Astrocyte of the spinal cord (primary cell): ENCODE results near the gene KCNS1.
"Not testable (repeated sequence)": the region's sequence is repeated elsewhere in the genome, so short reads cannot be mapped to it uniquely, and the experiment has no call there.

ENCODE experiments used
- DNase-seq: peaks from one replicate; pipeline ENCODE4 v3.0.0; 2011; ENCODE audit warnings: low read depth, low spot score
- H3K4me3 ChIP-seq: 2 replicates; pipeline ENCODE4 v1.5.1; 2011; ENCODE audit warnings: low read depth, mild to moderate bottlenecking, low read length, moderate library complexity
- in situ Hi-C: cut with HindIII; loops from 2 replicates; pipeline ENCODE4 v1.10.0; 2017; ENCODE audit warnings: low sequenced_read_pairs
- TF ChIP-seq, protein P1 (sequence below): IDR thresholded peaks from 2 replicates; pipeline ENCODE4 v1.5.1; 2012; ENCODE audit warnings: low read depth, mild to moderate bottlenecking, low read length, inconsistent platforms

Gene KCNS1, protein sequence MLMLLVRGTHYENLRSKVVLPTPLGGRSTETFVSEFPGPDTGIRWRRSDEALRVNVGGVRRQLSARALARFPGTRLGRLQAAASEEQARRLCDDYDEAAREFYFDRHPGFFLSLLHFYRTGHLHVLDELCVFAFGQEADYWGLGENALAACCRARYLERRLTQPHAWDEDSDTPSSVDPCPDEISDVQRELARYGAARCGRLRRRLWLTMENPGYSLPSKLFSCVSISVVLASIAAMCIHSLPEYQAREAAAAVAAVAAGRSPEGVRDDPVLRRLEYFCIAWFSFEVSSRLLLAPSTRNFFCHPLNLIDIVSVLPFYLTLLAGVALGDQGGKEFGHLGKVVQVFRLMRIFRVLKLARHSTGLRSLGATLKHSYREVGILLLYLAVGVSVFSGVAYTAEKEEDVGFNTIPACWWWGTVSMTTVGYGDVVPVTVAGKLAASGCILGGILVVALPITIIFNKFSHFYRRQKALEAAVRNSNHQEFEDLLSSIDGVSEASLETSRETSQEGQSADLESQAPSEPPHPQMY

DNA sequence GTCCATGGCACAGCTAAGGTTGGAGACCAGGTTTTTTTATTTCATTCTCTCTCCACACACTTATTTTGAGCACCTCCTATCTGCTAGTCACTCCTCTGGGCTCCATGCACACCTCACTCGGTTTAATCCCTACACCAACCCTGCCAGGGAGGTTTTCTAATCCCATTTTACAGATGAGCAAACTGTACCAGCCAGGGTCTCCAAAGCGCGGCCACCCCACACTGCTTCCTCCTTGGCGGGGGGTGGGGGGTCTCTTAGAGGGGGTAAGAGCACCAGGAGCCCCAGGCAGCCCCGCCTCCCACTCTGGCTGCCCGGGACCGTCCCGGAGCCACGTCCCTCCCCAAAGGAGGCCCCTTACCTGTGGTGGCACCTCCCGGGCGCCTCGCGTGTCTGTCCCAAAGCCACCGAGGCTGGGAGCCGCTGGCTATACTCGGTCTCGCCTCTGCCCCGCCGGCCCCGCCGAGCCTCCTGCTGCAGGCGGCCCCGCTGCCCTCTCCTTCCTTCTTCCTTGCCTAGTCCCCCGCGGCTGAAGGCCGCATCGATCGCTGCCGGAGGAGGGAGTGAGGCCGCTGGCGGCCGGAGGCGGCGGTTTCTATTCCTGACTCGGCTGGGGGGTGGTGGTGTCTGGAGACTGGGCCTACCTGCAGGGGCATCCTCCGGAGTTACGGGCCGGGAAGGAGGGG lies at the start of gene KCNS1:
TSS of gene KCNS1 (minus strand) at position 565 of the 683 bp plus-strand sequence. CDS start 1,891 bp downstream, outside the sequence.
- peak; percentile 15 for DNase-seq
- H3K4me3 ChIP-seq, result no peak within 1 kb of the TSS
- TF ChIP-seq, protein P1, sequence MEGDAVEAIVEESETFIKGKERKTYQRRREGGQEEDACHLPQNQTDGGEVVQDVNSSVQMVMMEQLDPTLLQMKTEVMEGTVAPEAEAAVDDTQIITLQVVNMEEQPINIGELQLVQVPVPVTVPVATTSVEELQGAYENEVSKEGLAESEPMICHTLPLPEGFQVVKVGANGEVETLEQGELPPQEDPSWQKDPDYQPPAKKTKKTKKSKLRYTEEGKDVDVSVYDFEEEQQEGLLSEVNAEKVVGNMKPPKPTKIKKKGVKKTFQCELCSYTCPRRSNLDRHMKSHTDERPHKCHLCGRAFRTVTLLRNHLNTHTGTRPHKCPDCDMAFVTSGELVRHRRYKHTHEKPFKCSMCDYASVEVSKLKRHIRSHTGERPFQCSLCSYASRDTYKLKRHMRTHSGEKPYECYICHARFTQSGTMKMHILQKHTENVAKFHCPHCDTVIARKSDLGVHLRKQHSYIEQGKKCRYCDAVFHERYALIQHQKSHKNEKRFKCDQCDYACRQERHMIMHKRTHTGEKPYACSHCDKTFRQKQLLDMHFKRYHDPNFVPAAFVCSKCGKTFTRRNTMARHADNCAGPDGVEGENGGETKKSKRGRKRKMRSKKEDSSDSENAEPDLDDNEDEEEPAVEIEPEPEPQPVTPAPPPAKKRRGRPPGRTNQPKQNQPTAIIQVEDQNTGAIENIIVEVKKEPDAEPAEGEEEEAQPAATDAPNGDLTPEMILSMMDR, result peak; percentile 9
- in situ Hi-C loops, result no loop called here

DNA sequence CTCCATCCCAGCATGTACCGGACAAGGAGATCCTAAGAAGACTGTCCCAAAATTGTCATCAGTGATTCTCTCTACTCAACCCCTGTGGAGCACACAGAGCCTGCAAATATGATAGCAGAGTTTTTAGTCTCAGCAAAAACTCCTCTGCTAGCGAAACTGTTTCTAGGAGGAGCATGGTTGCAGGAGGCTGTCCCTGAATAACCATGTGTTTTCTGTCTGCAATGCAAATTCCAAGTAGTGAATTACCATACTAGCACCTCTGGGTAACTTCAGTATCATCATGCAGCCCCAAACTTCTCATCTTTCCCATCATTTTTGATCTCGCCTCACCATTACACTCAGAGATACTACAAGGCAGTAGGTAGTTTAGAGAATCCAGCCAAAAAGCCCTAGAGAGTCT lies 48.1 kb upstream of the KCNS1 start:
- H3K4me3 ChIP-seq, result no peak overlapping the region
- DNase-seq, result no peak
- TF ChIP-seq, protein P1, result no peak
- in situ Hi-C loops, result no loop called here

DNA sequence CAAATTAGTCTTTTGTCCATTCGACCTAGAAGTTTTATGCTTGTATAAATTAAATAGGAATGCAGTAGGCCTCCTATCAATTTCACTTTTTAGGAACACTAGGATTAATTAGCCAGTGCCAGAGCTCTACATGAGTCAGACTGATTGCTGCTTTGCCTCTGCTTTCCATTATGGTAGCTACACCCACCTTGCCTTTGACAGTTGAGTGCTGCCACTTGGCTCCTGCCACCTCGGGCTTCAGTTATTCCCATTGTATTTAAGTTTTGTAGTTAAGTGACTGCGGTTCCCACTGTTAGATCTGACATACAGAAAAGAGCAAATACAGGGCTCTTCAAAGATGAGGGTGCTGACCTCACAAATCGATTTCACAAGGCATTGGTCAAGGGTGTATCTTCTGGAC lies 39.9 kb upstream of the KCNS1 start:
- in situ Hi-C loops, result no loop called here
- TF ChIP-seq, protein P1, result no peak
- no peak overlapping the region for H3K4me3 ChIP-seq
- DNase-seq, result no peak

DNA sequence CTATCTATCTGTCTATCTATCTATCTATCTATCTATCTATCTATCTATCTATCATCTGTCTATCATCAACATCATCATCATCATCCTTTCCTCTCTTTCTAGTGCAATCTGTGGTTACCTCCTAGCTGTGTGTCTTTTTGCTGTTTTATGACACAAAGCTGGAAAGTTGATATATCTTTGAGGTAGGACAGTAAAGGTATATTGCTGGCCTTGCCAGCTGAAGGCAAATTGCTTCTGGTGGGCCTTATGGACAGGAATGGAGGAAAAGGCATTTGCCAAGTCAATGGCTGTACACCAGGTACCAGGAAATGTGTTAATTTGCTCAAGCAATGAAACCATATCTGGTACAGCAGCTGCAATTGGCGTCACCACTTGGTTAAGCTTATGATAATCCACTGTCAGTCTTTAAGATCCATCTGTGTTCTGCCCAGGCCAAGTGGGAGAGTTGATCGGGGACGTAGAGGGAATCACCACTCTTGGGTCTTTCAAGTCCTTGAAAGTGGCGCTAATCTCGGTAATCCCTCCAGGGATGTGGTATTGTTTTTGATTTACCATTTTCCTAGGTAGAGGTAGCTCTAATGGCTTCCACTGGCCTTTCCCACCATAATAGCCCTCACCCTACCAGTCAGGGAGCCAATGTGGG lies 38.9 kb upstream of the KCNS1 start:
- H3K4me3 ChIP-seq, in situ Hi-C loops, DNase-seq: not testable (repeated sequence)

- no peak overlapping the region for H3K4me3 ChIP-seq
- TF ChIP-seq, protein P1, result peak; percentile 72
- in situ Hi-C loops, result no loop called here
- DNase-seq, result no peak
Observed at GRCh38 chr20:45138561-45139300, 37.8 kb upstream of the KCNS1 start.

GRCh38 chr20:45136911-45137310 lies 36.0 kb upstream of the KCNS1 start:
- DNase-seq, result no peak
- H3K4me3 ChIP-seq, result no peak overlapping the region
- TF ChIP-seq, protein P1, result no peak
- in situ Hi-C loops, result no loop called here
